Esophagus muscularis mucosa (tissue), 4 donors: Measurements from ENCODE around the gene HSD11B1L. TPM values are rescaled to one million over a fixed set of nuclear protein-coding genes. Genes with fewer than 3 reads are reported as not detected.

Experiments used
- DNase-seq: peaks from one replicate; pipeline ENCODE4 v3.0.0-alpha.2; 2017; ENCODE audit errors: extremely low spot score
- H3K27ac ChIP-seq, 4 donors: fragments of 200-600 bp; sonication (generic); replicated peaks in 1 of 4; 1 replicate in 3 of 4; 2 replicates in 1 of 4; pipeline ENCODE4 v1.5.1; 2016 to 2019; ENCODE audit warnings: mild to moderate bottlenecking in 1 of 4
- H3K27me3 ChIP-seq, 4 donors: fragments of 200-600 bp; sonication (generic); one replicate each; pipeline versions ENCODE4 v1.5.1 to v1.6.0; 2016 to 2019
- H3K36me3 ChIP-seq, 4 donors: fragments of 200-600 bp; sonication (generic); one replicate each; pipeline ENCODE4 v1.5.1; 2016 to 2019
- H3K4me1 ChIP-seq, 4 donors: fragments of 200-600 bp; sonication (generic); one replicate each; pipeline ENCODE4 v1.5.1; 2016 to 2019
- H3K4me3 ChIP-seq, 4 donors: fragments of 200-600 bp; sonication (generic); 1 replicate in 2 of 4; 2 replicates in 2 of 4; pipeline ENCODE4 v1.5.1; 2016 to 2019; ENCODE audit warnings: mild to moderate bottlenecking in 4 of 4, moderate library complexity in 1 of 4
- H3K9me3 ChIP-seq, 4 donors: fragments of 200-600 bp; sonication (generic); 1 replicate in 3 of 4; 2 replicates in 1 of 4; pipeline ENCODE4 v1.5.1; 2016 to 2019
- EP300 ChIP-seq: sonication (generic); formaldehyde crosslinking; IDR thresholded peaks from one replicate; pipeline ENCODE4 v1.6.1; 2017; ENCODE audit warnings: antibody characterized with exemption
- POLR2A ChIP-seq: fragments of 450-650 bp; IDR thresholded peaks from one replicate; pipeline ENCODE4 v1.6.1; 2017; ENCODE audit warnings: antibody characterized with exemption, moderate library complexity, mild to moderate bottlenecking, low read depth
- POLR2AphosphoS5 ChIP-seq, 2 donors: sonication (generic); formaldehyde crosslinking; IDR thresholded peaks; one replicate each; pipeline ENCODE4 v1.6.1; 2017; ENCODE audit warnings: antibody characterized with exemption in 2 of 2
- WGBS: methylation state at CpG from one replicate; pipeline ENCODE4 v1.1.5; 2018; 5-methylcytosine and 5-hydroxymethylcytosine counted together
- intact Hi-C: fragments of 100-400 bp; cut with DNase I; formaldehyde crosslinking; loops from one replicate; pipeline ENCODE4 v1.15.1; 2023
- total RNA-seq, 4 donors: library from RNA; depleted of rRNA; stranded (reverse); fragments of >200 nt; gene quantifications; one replicate each; pipeline versions ENCODE4 v1.1.0 to v1.2.1, GENCODE V29; 2016
- TF ChIP-seq, protein P1 (sequence below), 3 experiments: fragments of 200-600 bp in 2 of 3; fragments of 450-650 bp in 1 of 3; sonication (generic) in 2 of 3; IDR thresholded peaks; one replicate each; pipeline ENCODE4 v1.5.1; 2017 to 2019; ENCODE audit warnings: antibody characterized with exemption in 3 of 3, mild to moderate bottlenecking in 2 of 3, moderate library complexity in 1 of 3

HSD11B1L gene
- total RNA-seq, 4 donors from 2014 or later: 15.0 to 21.8 (median 17.8) TPM

DNA sequence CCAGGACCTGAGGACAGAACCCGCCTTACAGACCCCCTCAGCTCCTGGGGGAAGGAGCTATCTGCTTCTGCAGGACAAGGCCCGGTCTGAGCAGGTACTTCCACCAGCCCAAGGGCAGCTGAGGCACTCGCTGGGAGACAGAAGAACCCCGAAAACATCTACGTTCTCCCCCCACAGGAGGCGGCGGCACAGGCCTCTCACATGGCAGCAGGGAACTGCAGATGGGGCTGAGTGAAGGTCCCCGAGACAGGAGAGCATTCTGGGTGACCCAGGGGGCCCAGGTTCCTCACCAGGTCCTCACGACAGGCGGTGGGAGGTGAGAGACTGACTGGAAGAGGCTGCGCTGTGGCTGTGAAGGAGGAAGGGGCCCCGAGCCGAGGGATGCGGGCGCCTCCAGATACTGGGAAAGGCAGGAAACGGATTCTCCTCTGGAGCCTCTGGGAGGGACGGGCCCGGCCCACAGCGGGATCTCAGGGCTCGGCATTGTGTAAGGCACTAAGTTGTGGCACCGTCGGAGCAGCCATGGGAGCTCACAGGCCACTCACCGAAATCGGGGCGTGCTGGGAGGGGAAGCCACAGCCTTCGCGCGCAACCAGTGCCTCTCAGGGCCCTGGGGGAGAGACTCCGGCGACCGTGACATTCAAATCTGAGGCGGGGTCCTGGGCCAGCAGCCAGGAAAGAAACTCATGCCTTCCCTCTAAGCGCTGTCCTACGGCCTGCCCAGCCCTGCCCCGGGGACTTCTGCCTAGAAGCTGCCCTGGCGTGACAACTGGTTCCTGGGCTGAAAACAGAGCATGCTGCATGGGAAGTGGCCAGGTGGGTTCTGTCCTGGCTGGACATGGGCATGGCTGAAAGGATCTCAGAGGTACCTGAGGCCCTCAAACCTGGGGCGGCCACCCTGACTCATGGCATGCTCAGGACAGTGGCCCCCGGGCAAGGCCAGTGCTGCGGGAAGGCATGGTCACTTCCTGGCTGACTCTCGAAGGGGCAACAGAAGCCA, 23.3 kb downstream of the HSD11B1L start:
- H3K27me3 ChIP-seq: no peaks in the 10 kb centered on the region
- peaks cover 50 to 93% (median 91%) of the 10 kb centered on the region in 4 donors for H3K36me3 ChIP-seq
- H3K9me3 ChIP-seq: no peaks in the 10 kb centered on the region
- no peak overlapping the region for H3K4me3 ChIP-seq
- intact Hi-C loops: no loop called here
- no peak overlapping the region for H3K27ac ChIP-seq
- no peak for DNase-seq
- WGBS: 93% methylated on average over 25 of the region's 40 CpGs
- no peak for TF ChIP-seq EP300
- no peak for TF ChIP-seq POLR2A
- TF ChIP-seq, protein P1, sequence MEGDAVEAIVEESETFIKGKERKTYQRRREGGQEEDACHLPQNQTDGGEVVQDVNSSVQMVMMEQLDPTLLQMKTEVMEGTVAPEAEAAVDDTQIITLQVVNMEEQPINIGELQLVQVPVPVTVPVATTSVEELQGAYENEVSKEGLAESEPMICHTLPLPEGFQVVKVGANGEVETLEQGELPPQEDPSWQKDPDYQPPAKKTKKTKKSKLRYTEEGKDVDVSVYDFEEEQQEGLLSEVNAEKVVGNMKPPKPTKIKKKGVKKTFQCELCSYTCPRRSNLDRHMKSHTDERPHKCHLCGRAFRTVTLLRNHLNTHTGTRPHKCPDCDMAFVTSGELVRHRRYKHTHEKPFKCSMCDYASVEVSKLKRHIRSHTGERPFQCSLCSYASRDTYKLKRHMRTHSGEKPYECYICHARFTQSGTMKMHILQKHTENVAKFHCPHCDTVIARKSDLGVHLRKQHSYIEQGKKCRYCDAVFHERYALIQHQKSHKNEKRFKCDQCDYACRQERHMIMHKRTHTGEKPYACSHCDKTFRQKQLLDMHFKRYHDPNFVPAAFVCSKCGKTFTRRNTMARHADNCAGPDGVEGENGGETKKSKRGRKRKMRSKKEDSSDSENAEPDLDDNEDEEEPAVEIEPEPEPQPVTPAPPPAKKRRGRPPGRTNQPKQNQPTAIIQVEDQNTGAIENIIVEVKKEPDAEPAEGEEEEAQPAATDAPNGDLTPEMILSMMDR (IDR thresholded peaks at IDR 0.05): no peak
- no peak for TF ChIP-seq POLR2AphosphoS5 (IDR thresholded peaks at IDR 0.05)
- no peaks in the 10 kb centered on the region for H3K4me1 ChIP-seq

DNA sequence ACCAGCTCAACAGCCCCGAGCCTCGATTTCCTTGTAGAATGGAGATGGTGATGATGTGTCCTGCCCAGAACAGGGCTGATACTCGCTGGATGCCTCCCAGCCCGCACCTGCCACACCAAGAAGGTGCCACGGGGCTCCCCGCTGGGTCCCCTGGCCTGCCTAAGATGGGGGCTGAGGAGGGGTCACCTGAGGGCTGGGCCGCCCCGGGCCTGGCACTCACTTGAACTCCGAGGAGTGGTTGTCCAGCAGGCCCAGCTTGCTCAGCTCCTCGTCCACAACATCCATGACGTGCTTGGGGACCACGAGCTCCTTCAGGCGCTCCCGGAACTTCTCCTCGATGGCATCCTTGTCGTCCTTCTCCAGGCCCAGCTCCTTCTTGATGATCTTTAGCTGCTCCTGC, 24.7 kb downstream of the HSD11B1L start:
- WGBS: 96% methylated on average over 5 of the region's 16 CpGs
- Histone ChIP-seq H3K27me3 (no peaks in the 10 kb centered on the region), H3K4me1 (no peaks in the 10 kb centered on the region), H3K4me3 (no peak overlapping the region), H3K9me3 (no peaks in the 10 kb centered on the region), H3K27ac (no peak overlapping the region), H3K36me3 (peaks cover 39 to 91% (median 89%) of the 10 kb centered on the region in 4 donors)
- no peak for DNase-seq
- intact Hi-C loops: no loop called here
- TF ChIP-seq POLR2A (no peak), POLR2AphosphoS5 (IDR thresholded peaks at IDR 0.05) (peak in 1 of 2 donors; percentile 6)

DNA sequence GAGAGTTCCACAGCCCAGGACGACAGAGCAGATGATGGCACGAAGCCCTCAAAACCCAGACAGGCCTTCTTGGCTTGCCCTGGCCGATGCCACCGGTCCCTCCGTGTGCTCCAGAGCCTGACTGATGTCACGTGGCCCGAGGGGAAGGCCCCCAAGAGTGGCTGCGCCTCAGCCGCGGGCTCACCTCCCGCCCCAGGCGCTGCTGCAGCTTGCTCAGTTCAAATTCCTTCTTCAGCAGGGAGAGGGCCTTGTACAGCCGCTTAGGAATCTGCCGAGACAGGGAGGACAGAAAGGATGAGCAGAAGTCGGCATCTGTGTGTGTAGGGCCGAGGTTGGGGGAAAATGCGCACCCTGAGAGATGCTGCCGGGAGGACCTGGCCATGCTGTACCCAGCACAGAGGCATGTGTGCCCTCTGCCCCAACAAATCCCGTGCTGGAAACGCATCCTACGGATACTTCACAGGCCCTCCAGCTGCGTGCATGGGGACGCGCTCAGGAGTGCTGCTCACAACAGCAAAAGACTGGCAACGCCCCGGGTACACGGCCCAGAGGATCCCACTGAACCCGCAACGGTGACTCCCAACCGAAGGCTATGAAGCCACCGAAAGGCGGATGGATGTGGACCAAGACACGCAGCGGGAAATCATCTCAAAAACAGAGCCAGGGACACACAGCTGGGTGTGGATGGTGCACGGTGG, 26.2 kb downstream of the HSD11B1L start:
- Histone ChIP-seq H3K27ac (no peak overlapping the region), H3K27me3 (no peaks in the 10 kb centered on the region), H3K4me1 (no peaks in the 10 kb centered on the region), H3K4me3 (no peak overlapping the region), H3K36me3 (peaks cover 49 to 94% (median 91%) of the 10 kb centered on the region in 4 donors), H3K9me3 (no peaks in the 10 kb centered on the region)
- intact Hi-C loops: no loop called here
- TF ChIP-seq, protein P1 (IDR thresholded peaks at IDR 0.05): no peak
- no peak for TF ChIP-seq EP300
- TF ChIP-seq POLR2AphosphoS5 (IDR thresholded peaks at IDR 0.05): no peak
- no peak for TF ChIP-seq POLR2A
- no peak for DNase-seq
- 96% methylated on average over 30 of the region's 35 CpGs for WGBS

DNA sequence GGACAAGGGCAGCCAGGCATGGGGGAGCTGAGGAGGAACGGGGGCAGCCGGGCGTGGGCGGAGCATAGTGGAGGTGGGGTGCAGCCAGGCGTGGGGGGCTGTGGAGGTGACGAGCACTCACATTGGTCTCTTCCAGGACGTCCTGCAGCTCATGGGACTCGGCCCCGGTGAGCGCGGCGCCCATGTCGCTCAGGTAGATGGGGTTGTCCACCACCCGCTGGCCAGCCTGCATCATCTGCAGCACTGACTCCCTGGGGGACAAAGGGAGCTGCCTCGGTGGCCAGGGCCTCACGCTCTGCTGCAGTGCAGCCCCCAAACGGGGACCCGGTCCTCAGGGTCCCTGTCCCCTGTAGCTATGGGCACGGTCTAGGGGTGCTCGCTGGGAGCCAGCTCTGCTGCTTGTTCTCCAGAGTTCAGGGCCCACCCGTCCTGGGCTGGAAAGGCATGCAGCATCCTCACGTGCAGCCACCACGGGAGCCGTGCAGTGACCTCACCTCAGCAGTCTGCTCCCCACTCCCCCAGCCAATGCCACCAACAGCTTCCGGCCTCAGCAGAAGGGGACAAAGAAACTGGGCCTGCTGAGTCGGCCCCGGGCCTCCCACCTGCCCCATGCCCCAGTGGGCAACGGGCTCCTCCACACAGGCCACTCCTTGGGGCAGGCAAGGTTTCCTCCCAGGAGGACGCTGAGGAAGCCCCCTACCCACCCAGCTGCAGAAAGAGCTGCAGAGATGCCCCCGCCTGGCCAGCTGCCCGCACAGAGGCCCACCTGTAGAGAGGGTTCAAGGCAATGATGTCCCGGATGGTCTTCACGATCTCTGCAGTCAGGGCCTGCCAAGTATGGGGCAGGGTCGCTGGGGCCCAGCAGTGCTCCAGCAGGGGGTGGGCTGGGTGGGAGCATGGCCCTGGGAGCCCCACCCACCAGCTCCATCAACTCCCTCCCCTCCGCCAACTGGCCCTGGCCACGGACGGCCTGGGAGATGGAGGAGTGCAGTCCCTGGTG, 27.0 kb downstream of the HSD11B1L start:
- intact Hi-C loops: no loop called here
- Histone ChIP-seq H3K27me3 (no peaks in the 10 kb centered on the region), H3K4me1 (no peaks in the 10 kb centered on the region), H3K4me3 (no peak overlapping the region), H3K36me3 (peaks cover 55 to 99% (median 95%) of the 10 kb centered on the region in 4 donors), H3K9me3 (no peaks in the 10 kb centered on the region), H3K27ac (no peak overlapping the region)
- 88% methylated on average over 26 of the region's 37 CpGs for WGBS
- TF ChIP-seq POLR2AphosphoS5 (IDR thresholded peaks at IDR 0.05): no peak
- TF ChIP-seq EP300: no peak
- TF ChIP-seq, protein P1 (IDR thresholded peaks at IDR 0.05): no peak
- no peak for TF ChIP-seq POLR2A
- no peak for DNase-seq
